ENCODE measurements around the gene PDE4D.
A peak's percentile ranks its signal among the peaks of the same experiment; 100 is the strongest.

PDE4D gene

GRCh38 chr5:59293700-59294099 lies 599.8 kb downstream of the PDE4D start (continued):
- TF ChIP-seq, protein P1, sequence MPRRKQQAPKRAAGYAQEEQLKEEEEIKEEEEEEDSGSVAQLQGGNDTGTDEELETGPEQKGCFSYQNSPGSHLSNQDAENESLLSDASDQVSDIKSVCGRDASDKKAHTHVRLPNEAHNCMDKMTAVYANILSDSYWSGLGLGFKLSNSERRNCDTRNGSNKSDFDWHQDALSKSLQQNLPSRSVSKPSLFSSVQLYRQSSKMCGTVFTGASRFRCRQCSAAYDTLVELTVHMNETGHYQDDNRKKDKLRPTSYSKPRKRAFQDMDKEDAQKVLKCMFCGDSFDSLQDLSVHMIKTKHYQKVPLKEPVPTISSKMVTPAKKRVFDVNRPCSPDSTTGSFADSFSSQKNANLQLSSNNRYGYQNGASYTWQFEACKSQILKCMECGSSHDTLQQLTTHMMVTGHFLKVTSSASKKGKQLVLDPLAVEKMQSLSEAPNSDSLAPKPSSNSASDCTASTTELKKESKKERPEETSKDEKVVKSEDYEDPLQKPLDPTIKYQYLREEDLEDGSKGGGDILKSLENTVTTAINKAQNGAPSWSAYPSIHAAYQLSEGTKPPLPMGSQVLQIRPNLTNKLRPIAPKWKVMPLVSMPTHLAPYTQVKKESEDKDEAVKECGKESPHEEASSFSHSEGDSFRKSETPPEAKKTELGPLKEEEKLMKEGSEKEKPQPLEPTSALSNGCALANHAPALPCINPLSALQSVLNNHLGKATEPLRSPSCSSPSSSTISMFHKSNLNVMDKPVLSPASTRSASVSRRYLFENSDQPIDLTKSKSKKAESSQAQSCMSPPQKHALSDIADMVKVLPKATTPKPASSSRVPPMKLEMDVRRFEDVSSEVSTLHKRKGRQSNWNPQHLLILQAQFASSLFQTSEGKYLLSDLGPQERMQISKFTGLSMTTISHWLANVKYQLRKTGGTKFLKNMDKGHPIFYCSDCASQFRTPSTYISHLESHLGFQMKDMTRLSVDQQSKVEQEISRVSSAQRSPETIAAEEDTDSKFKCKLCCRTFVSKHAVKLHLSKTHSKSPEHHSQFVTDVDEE (CRISPR knock-in tag; IDR thresholded peaks at IDR 0.05), result no peak
- no peak for TF ChIP-seq PPARA (CRISPR knock-in tag; IDR thresholded peaks at IDR 0.05; ENCODE audit: borderline replicate concordance)

- peak; percentile 56; the same call in 2 of the 3 replicates for ATAC-seq
- TF ChIP-seq PATZ1 (CRISPR knock-in tag; IDR thresholded peaks at IDR 0.05; ENCODE audit: borderline replicate concordance) (no peak), ISL1 (CRISPR knock-in tag; IDR thresholded peaks at IDR 0.05) (no peak), PPARA (CRISPR knock-in tag; IDR thresholded peaks at IDR 0.05; ENCODE audit: borderline replicate concordance) (no peak), ZFP3 (CRISPR knock-in tag; IDR thresholded peaks at IDR 0.05) (no peak), CSRNP3 (CRISPR knock-in tag; IDR thresholded peaks at IDR 0.05) (no peak), CSDC2 (CRISPR knock-in tag; IDR thresholded peaks at IDR 0.05) (no peak), RARB (CRISPR knock-in tag; IDR thresholded peaks at IDR 0.05) (no peak), GLIS3 (CRISPR knock-in tag; IDR thresholded peaks at IDR 0.05) (no peak), POU6F1 (CRISPR knock-in tag; IDR thresholded peaks at IDR 0.05; ENCODE audit: borderline replicate concordance, low read depth) (no peak)
- TF ChIP-seq, protein P1 (CRISPR knock-in tag; IDR thresholded peaks at IDR 0.05), result no peak
Observed at GRCh38 chr5:59291941-59292340, 601.6 kb downstream of the PDE4D start.

DNA sequence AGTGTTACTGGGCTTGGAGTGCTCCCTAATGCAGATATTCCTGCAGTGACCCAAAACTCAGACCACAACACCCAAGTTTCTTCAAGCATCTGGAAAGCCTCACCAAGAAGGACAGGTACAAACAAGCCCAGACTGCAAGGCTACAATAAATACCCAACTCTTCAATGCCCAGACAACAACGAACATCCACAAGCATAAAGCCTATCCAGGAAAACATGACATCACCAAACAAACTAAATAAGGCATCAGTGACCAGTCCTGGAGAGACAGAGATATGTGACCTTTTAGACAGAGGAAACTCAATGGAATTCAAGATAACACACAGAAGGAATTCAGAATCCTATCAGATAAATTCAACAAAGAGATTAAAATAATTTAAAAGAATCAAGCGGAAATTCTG lies 605.6 kb downstream of the PDE4D start:
- TF ChIP-seq ZFP30 (CRISPR knock-in tag; IDR thresholded peaks at IDR 0.05) (no peak), ISL1 (CRISPR knock-in tag; IDR thresholded peaks at IDR 0.05) (peak; percentile 39; the same call in 1 of the 2 replicates)
- no peak for ATAC-seq

DNA sequence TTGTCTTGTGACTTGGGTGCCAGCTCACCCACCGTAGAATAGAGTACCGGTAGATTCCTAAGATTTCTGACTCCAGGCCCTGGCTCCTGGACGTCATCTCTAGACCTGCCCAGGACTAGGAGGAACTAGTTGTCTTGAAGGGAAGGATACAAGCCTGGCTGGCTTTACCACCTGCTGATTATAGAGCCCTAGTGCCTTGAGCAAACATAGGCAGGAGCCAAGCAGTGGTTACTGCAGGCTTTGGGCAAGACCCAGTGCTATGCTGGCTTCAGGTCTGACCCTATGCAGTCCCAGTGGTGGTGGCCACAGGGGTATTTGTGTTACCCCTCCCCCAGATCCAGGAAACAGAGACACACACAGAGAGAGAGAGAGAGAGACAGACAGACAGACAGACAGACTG lies 606.2 kb downstream of the PDE4D start:
- ATAC-seq, result no peak
- TF ChIP-seq TOX (CRISPR knock-in tag; IDR thresholded peaks at IDR 0.05; ENCODE audit: borderline replicate concordance) (no peak), RARB (CRISPR knock-in tag; IDR thresholded peaks at IDR 0.05) (no peak), ZFP30 (CRISPR knock-in tag; IDR thresholded peaks at IDR 0.05) (no peak), CSRNP3 (CRISPR knock-in tag; IDR thresholded peaks at IDR 0.05) (no peak), SNAI2 (CRISPR knock-in tag; IDR thresholded peaks at IDR 0.05) (no peak), ZNF70 (CRISPR knock-in tag; IDR thresholded peaks at IDR 0.05) (no peak), PPARA (CRISPR knock-in tag; IDR thresholded peaks at IDR 0.05; ENCODE audit: borderline replicate concordance) (no peak), ESRRG (CRISPR knock-in tag; IDR thresholded peaks at IDR 0.05) (no peak), OSR1 (CRISPR knock-in tag; IDR thresholded peaks at IDR 0.05) (no peak), PATZ1 (CRISPR knock-in tag; IDR thresholded peaks at IDR 0.05; ENCODE audit: borderline replicate concordance) (no peak), TCF4 (CRISPR knock-in tag; IDR thresholded peaks at IDR 0.05; ENCODE audit: borderline replicate concordance) (no peak), ZC3H10 (CRISPR knock-in tag; IDR thresholded peaks at IDR 0.05) (no peak), GLIS3 (CRISPR knock-in tag; IDR thresholded peaks at IDR 0.05) (no peak), ISL1 (CRISPR knock-in tag; IDR thresholded peaks at IDR 0.05) (no peak), BACH2 (CRISPR knock-in tag; IDR thresholded peaks at IDR 0.05; ENCODE audit: borderline replicate concordance) (no peak)
- TF ChIP-seq, protein P2, sequence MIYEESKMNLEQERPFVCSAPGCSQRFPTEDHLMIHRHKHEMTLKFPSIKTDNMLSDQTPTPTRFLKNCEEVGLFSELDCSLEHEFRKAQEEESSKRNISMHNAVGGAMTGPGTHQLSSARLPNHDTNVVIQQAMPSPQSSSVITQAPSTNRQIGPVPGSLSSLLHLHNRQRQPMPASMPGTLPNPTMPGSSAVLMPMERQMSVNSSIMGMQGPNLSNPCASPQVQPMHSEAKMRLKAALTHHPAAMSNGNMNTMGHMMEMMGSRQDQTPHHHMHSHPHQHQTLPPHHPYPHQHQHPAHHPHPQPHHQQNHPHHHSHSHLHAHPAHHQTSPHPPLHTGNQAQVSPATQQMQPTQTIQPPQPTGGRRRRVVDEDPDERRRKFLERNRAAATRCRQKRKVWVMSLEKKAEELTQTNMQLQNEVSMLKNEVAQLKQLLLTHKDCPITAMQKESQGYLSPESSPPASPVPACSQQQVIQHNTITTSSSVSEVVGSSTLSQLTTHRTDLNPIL (CRISPR knock-in tag; IDR thresholded peaks at IDR 0.05; ENCODE audit: low read depth), result no peak

Data from SK-N-SH treated with all-trans-retinoic acid at 6 μM for 48 hours (cell line).